ENCODE measurements around the gene HLA-DOB.

The HLA-DOB gene

DNA sequence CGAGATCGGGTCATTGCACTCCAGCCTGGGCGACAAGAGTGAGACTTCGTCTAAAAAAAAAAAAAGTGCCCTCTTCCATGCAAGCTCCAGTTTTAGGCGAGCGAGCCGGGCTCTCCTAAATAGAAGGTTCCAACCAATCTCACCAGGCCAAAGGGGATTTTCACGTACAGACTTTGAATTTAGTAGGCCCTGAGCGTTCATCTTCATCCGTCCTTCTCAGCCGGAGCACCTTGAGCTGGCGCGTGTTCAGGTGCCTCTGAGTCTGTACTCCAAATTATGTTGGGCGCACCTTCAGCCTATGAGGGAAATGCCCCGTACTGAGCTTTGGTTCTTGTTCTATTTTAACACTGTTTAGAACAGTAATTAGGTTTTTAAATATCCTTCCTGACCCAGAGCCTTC, 22.6 kb upstream of the HLA-DOB start:
- H3K4me2 ChIP-seq = peak overlapping the region; percentile 1 to 97 (median 33); a peak in 11 of 22 replicates

DNA sequence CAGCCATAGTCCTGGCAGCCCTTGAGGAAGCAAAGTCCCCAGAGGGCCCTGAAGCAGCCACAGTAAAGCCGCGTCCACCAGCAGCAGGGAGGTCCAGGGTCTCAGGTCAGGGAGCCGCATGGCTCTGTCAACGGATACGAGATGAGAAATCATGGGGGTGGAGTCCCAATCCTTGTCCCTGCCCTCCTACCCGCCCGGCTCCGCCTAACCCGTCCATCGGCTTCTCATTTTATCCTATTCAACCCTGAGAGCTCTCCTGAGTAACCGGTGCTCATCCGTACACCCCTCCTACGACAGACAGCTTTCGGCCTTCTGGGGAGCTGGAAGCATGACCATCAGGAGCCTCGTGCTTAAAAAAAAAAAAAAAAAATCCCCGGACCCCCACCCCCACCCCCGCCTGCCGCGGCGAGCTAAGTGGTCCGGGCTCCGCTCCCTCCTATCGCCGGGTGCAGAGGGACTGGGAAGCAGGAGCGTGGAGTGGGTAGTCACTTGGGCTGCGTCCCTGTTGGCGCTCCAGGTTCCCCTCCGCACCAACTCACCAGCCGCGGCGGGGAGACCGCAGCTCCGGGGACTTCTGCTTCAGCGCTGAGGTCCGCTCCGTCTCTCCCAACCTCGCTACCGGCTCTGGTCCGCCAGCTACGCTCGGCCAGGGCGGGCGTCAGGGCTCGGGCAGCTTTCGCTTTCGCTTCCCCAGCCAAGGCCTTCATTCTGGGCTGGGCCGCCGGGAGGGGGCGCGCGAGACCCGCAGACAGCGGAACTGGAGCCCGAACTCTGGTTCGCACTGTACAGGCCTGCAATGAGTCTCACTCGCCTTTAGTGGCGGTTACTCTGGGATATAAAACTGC, 21.5 kb upstream of the HLA-DOB start, which contains the start of gene TAP2:
Gene TAP2, minus strand, starts transcription at position 626 of the 845 bp plus-strand sequence. Its CDS starts 506 bp downstream, at position 120.
- no peak for TF ChIP-seq Cebpa-rat (IDR thresholded peaks at IDR 0.05)
- Histone ChIP-seq H3K4me1 (peaks cover 48 to 74% (median 69%) of the 10 kb centered on the region in 10 experiments), H3K9ac (peak within 1 kb of the TSS; percentile 74 to 89 (median 84))

More for the DNA sequence above, 22.6 kb upstream of the HLA-DOB start:
- Histone ChIP-seq H3K27me3 (no peaks in the 10 kb centered on the region), H3K9me3 (replicated peaks in 1 of 11) (no peaks in the 10 kb centered on the region), H3K4me1 (peaks cover 49 to 77% (median 69%) of the 10 kb centered on the region in 10 experiments), H4K20me1 (no peaks in the 10 kb centered on the region), H3K4me3 (no peak overlapping the region), H3K27ac (peak overlapping the region in 6 of 11 experiments; percentile 35 to 87 (median 84); a peak in 7 of 22 replicates), H3K9ac (peak overlapping the region in 3 of 11 experiments; percentile 17 to 89 (median 86); a peak in 5 of 22 replicates), H3K36me3 (peaks cover 31 to 53% (median 37%) of the 10 kb centered on the region in 11 experiments)
- TF ChIP-seq Cebpa-rat (IDR thresholded peaks at IDR 0.05) = no peak

DNA sequence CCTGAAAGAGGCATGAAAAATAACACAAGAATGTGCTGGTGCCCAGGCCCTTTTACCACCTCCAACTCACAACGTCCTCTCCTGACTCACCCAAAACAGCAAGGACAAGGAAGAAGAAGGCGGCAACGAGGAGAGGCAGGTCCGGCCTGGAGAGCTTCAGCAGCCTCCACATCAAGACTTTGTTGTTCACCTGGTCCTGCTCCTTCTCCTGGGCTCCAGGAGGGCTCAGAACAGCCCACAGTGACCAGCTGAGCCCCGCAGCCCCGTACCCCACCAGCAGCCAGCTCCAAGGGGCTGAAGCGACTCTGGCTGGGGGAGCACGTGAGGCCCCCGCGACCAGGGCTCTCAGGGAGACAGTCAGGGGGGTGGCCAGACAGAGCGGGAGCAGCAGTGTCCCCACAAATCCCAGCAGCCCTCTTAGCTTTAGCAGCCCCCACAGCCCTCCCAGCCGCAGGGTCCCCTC, 20.9 kb upstream of the HLA-DOB start:
- Histone ChIP-seq H3K27ac (peak overlapping the region; percentile 24 to 87 (median 81); a peak in 21 of 22 replicates), H3K4me2 (peak overlapping the region; percentile 96 to 100 (median 99)), H3K4me1 (peaks cover 42 to 67% (median 63%) of the 10 kb centered on the region in 10 experiments), H3K9me3 (replicated peaks in 1 of 11) (no peaks in the 10 kb centered on the region), H3K4me3 (peak overlapping the region; percentile 55 to 80 (median 76)), H4K20me1 (peaks cover 0 to 2% (median 0%) of the 10 kb centered on the region in 11 experiments; a peak in 1 of 22 replicates), H3K27me3 (no peaks in the 10 kb centered on the region), H3K36me3 (peaks cover 44 to 68% (median 54%) of the 10 kb centered on the region in 11 experiments), H3K9ac (peak overlapping the region; percentile 74 to 89 (median 84))
- TF ChIP-seq Cebpa-rat (IDR thresholded peaks at IDR 0.05) = no peak

More for the DNA sequence above, 21.5 kb upstream of the HLA-DOB start, which contains the start of gene TAP2:
- peak within 1 kb of the TSS; percentile 24 to 87 (median 81); a peak in 21 of 22 replicates for H3K27ac ChIP-seq
- peaks cover 39 to 63% (median 47%) of the 10 kb centered on the region in 11 experiments for H3K36me3 ChIP-seq
- no peaks in the 10 kb centered on the region for H3K27me3 ChIP-seq
- peak within 1 kb of the TSS; percentile 55 to 80 (median 76) for H3K4me3 ChIP-seq
- H3K4me2 ChIP-seq = peak within 1 kb of the TSS; percentile 96 to 100 (median 99)
- H4K20me1 ChIP-seq = no peaks in the 10 kb centered on the region
- H3K9me3 ChIP-seq (replicated peaks in 1 of 11) = no peaks in the 10 kb centered on the region

DNA sequence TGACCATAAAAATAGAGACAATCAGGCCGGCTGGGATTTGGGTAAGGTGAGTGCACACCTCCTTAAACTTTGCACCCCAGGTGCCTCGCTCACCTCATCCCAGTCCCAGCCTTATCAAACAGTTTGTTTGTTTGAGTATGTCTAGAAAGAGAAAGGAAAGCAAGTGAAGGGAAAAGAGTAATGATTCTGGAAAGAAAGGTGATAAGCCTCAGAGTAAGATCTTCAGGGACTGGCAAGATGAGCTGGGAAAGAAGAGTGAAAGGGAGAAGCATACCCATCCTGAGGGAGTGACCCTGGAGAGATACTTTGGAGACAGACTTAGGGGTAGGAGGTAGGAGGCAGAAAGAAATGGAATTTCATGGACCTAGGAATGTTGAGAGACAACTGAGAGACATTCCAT, 20.1 kb upstream of the HLA-DOB start:
- peaks cover 0 to 9% (median 0%) of the 10 kb centered on the region in 11 experiments; a peak in 3 of 22 replicates for H4K20me1 ChIP-seq
- peaks cover 44 to 68% (median 55%) of the 10 kb centered on the region in 11 experiments for H3K36me3 ChIP-seq
- no peak for TF ChIP-seq Cebpa-rat (IDR thresholded peaks at IDR 0.05)
- H3K4me3 ChIP-seq = peak overlapping the region in 8 of 10 experiments; percentile 67 to 80 (median 76); a peak in 12 of 20 replicates
- no peak overlapping the region for H3K27ac ChIP-seq
- peak overlapping the region in 7 of 11 experiments; percentile 29 to 89 (median 81); a peak in 8 of 22 replicates for H3K9ac ChIP-seq
- H3K9me3 ChIP-seq (replicated peaks in 1 of 11) = no peaks in the 10 kb centered on the region
- peak overlapping the region; percentile 96 to 100 (median 99); a peak in 21 of 22 replicates for H3K4me2 ChIP-seq
- H3K4me1 ChIP-seq = peaks cover 34 to 60% (median 55%) of the 10 kb centered on the region in 10 experiments
- H3K27me3 ChIP-seq = no peaks in the 10 kb centered on the region

DNA sequence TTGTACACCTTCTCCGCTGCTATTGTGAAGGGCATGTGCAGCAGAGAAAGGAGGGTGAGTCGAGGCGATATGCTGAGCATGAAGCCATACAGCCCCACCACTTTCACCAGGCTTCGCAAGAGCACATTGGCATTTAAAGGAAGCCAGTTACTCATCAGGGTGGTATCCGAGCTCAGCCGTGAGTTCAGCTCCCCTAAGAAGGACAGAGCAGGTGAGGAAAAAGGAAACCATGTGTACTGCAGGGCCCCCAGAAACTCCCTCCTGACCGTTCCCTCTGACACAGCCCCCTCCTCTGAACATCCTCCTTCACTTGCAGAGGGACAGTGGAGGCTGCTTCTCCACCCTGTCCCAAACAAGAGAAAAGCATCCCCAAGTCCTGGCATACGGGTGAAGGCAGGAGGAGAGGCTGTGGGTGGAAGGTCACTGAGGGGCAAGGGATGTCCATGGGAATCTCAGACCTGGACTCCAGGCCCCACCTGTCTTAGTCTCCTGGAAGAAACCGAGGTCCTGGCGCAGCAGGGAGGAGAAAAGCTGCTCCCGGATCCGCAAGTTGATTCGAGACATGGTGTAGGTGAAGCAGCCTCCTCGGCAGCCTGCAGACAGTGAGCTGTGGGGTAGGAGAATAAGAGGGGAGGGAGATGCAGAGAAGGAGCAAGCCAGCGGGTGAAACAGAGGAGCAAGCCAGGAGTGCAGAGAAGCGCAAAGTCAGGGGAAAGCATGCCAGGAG, 18.5 kb upstream of the HLA-DOB start:
- no peak overlapping the region; a peak in 1 of 22 replicates for H3K9ac ChIP-seq
- H3K4me2 ChIP-seq = peak overlapping the region in 2 of 11 experiments; percentile 98 to 100; a peak in 2 of 22 replicates
- no peak overlapping the region for H3K27ac ChIP-seq
- no peaks in the 10 kb centered on the region for H3K9me3 ChIP-seq (replicated peaks in 1 of 11)
- peaks cover 21 to 45% (median 39%) of the 10 kb centered on the region in 10 experiments for H3K4me1 ChIP-seq
- peaks cover 49 to 71% (median 61%) of the 10 kb centered on the region in 11 experiments for H3K36me3 ChIP-seq
- H3K27me3 ChIP-seq = no peaks in the 10 kb centered on the region
- no peak overlapping the region for H3K4me3 ChIP-seq
- H4K20me1 ChIP-seq = peaks cover 0 to 9% (median 0%) of the 10 kb centered on the region in 11 experiments; a peak in 3 of 22 replicates
- TF ChIP-seq Cebpa-rat (IDR thresholded peaks at IDR 0.05) = no peak

DNA sequence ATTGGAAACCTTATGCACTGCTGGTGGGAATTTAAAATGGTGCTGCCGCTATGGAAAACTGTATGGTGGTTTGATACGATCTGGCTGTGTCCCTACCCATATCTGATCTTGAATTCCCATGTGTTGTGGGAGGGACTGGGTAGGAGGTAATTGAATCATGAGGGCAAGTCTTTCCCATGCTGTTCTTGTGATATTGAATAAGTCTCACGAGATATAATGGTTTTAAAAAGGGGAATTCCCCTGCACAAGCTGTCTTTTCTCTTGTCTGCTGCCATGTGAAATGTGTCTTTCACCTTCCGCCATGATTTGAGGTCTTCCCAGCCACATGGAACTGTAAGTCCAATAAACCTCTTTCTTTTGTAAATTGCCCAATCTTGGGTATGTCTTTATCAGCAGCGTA, 16.9 kb upstream of the HLA-DOB start:
- Histone ChIP-seq H3K4me1 (peaks cover 12 to 32% (median 24%) of the 10 kb centered on the region in 10 experiments), H3K36me3 (peaks cover 66 to 87% (median 78%) of the 10 kb centered on the region in 11 experiments), H4K20me1 (peaks cover 0 to 18% (median 0%) of the 10 kb centered on the region in 11 experiments; a peak in 4 of 22 replicates), H3K4me3 (no peak overlapping the region), H3K9ac (no peak overlapping the region), H3K27ac (no peak overlapping the region), H3K9me3 (replicated peaks in 1 of 11) (no peaks in the 10 kb centered on the region), H3K4me2 (no peak overlapping the region), H3K27me3 (no peaks in the 10 kb centered on the region)
- no peak for TF ChIP-seq Cebpa-rat (IDR thresholded peaks at IDR 0.05)

DNA sequence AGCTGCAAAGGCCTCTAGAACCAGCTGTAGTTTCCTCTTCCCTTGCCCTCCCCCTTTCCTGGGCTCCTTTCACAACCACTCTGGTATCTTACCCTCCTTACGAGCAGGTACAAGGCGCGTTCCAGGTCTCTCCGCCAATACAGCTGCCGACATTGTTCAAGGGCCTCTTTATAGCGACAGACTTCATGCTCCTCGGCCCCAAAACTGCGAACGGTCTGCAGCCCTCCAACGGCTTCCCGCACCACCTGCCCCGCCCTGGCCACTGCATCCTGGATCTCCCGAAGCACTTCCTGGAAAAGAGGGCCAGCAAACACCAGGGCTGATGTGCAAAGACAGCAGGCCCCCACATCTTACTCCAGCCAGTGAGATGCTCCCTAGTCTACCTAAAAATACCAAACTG, 15.7 kb upstream of the HLA-DOB start:
- Histone ChIP-seq H3K4me2 (no peak overlapping the region), H3K27ac (no peak overlapping the region), H3K9me3 (replicated peaks in 1 of 11) (no peaks in the 10 kb centered on the region), H3K4me3 (no peak overlapping the region), H4K20me1 (peaks cover 0 to 18% (median 0%) of the 10 kb centered on the region in 11 experiments; a peak in 4 of 22 replicates), H3K27me3 (no peaks in the 10 kb centered on the region), H3K9ac (no peak overlapping the region; a peak in 1 of 22 replicates), H3K36me3 (peaks cover 72 to 97% (median 86%) of the 10 kb centered on the region in 11 experiments), H3K4me1 (peaks cover 8 to 28% (median 20%) of the 10 kb centered on the region in 10 experiments)
- TF ChIP-seq Cebpa-rat (IDR thresholded peaks at IDR 0.05) = no peak

DNA sequence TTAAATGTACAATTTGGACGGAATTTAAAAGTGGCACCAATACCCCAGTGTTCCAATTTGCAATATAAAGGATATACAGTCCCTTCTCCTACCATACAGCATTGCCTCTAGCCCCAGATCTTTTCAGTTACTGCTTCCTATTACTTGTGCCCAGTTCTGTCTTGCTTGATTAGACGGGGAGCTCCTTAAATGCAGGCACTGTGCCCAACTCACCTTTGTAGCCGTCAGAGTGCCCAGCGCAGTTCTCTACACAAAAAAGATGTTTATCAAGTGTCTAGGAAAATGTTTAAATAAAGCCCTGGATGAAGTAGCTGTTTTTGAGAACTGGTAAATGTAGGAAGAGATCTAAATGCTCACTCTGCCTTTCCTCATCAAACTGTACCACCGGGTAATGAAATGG, 14.1 kb upstream of the HLA-DOB start:
- Histone ChIP-seq H3K4me3 (no peak overlapping the region), H3K9me3 (replicated peaks in 1 of 11) (no peaks in the 10 kb centered on the region), H3K4me2 (no peak overlapping the region), H3K36me3 (peaks cover 69 to 98% (median 87%) of the 10 kb centered on the region in 11 experiments), H4K20me1 (peaks cover 0 to 18% (median 0%) of the 10 kb centered on the region in 11 experiments; a peak in 4 of 22 replicates), H3K27me3 (no peaks in the 10 kb centered on the region), H3K9ac (no peak overlapping the region), H3K27ac (no peak overlapping the region), H3K4me1 (peaks cover 0 to 14% (median 4%) of the 10 kb centered on the region in 10 experiments; a peak in 11 of 20 replicates)
- TF ChIP-seq Cebpa-rat (IDR thresholded peaks at IDR 0.05) = no peak

All from BLaER1 treated with 17β-estradiol and CSF1 and Interleukin-3, amounts not matched to agents 10 nM and 100 nM (cell line).